Osteoblast (primary cell): ENCODE measurements around the gene RAB30. TPM values are rescaled to one million over a fixed set of nuclear protein-coding genes. Genes with fewer than 3 reads are reported as not detected.

Source experiments
- DNase-seq: peaks from one replicate; pipeline ENCODE4 v3.0.0; 2011; ENCODE audit warnings: low spot score, mixed read lengths; ENCODE audit not compliant: insufficient read length; ENCODE audit errors: missing footprints
- H2AFZ ChIP-seq: 2 replicates; pipeline ENCODE4 v1.6.0; 2011; ENCODE audit warnings: mild to moderate bottlenecking, low read length
- H3K27ac ChIP-seq: 2 replicates; pipeline ENCODE4 v1.5.1; 2011; ENCODE audit warnings: mild to moderate bottlenecking, low read depth, low read length, moderate library complexity
- H3K27me3 ChIP-seq: 2 replicates; pipeline ENCODE4 v1.6.0; 2012; ENCODE audit warnings: mild to moderate bottlenecking, control low read depth, inconsistent platforms, low read length, moderate library complexity; ENCODE audit not compliant: insufficient read depth
- H3K36me3 ChIP-seq: 2 replicates; pipeline ENCODE4 v1.5.1; 2011; ENCODE audit warnings: mild to moderate bottlenecking, low read length, control low read depth, moderate library complexity; ENCODE audit not compliant: insufficient read depth
- H3K4me1 ChIP-seq: 2 replicates; pipeline ENCODE4 v1.5.1; 2011; ENCODE audit warnings: mild to moderate bottlenecking, low read length, control low read depth, moderate library complexity; ENCODE audit not compliant: insufficient read depth
- H3K4me2 ChIP-seq: 2 replicates; pipeline ENCODE4 v1.6.0; 2011; ENCODE audit warnings: mild to moderate bottlenecking, low read length; ENCODE audit not compliant: insufficient read depth
- H3K4me3 ChIP-seq: fragments of 200-600 bp; sonication (generic); 3 replicates; pipeline ENCODE4 v1.5.1; 2012; ENCODE audit warnings: mild to moderate bottlenecking, low read length, inconsistent platforms; ENCODE audit not compliant: insufficient read depth
- H3K79me2 ChIP-seq: 2 replicates; pipeline ENCODE4 v1.6.0; 2012; ENCODE audit warnings: mild to moderate bottlenecking, low read length, control low read depth, inconsistent platforms; ENCODE audit not compliant: insufficient read depth
- H3K9me3 ChIP-seq: 2 replicates; pipeline ENCODE4 v1.5.1; 2011; ENCODE audit warnings: low read depth, low read length, control low read depth
- H4K20me1 ChIP-seq: 2 replicates; pipeline ENCODE4 v1.6.0; 2012; ENCODE audit warnings: mild to moderate bottlenecking, low read length, control low read depth; ENCODE audit not compliant: insufficient read depth
- CTCF ChIP-seq: IDR thresholded peaks from 2 replicates; pipeline ENCODE4 v1.5.1; 2011; ENCODE audit warnings: mild to moderate bottlenecking, low read depth, low read length, moderate library complexity; ENCODE audit errors: extremely low read depth
- total RNA-seq: library from RNA; depleted of rRNA; stranded (reverse); fragments of >200 nt; gene quantifications from 2 replicates; pipeline ENCODE4 v1.2.3, GENCODE V29; 2012

RAB30 gene, protein sequence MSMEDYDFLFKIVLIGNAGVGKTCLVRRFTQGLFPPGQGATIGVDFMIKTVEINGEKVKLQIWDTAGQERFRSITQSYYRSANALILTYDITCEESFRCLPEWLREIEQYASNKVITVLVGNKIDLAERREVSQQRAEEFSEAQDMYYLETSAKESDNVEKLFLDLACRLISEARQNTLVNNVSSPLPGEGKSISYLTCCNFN
- 21.0 and 27.4 TPM in 2 replicates for total RNA-seq

- Histone ChIP-seq H4K20me1 (peaks cover 17% of the 10 kb centered on the region), H3K4me2 (peak within 1 kb of the TSS; percentile 98), H3K79me2 (peaks cover 77% of the 10 kb centered on the region), H3K27me3 (no peaks in the 10 kb centered on the region), H2AFZ (peak within 1 kb of the TSS; percentile 97), H3K9me3 (no peaks in the 10 kb centered on the region), H3K36me3 (peaks cover 4% of the 10 kb centered on the region), H3K4me3 (peak within 1 kb of the TSS; percentile 92), H3K27ac (peak within 1 kb of the TSS; percentile 96), H3K4me1 (peaks cover 24% of the 10 kb centered on the region)
- TF ChIP-seq CTCF = no peak
- DNase-seq = peak; percentile 94
These were observed at the start of gene RAB30 for GRCh38 chr11:83071567-83072349. Gene RAB30 (minus strand): TSS chr11:83071897. CDS start chr11:82997316, 74,581 bp downstream.

- Histone ChIP-seq H2AFZ (no peak overlapping the region), H3K27ac (no peak overlapping the region), H3K36me3 (no peaks in the 10 kb centered on the region), H3K79me2 (no peaks in the 10 kb centered on the region), H3K4me3 (no peak overlapping the region), H3K9me3 (no peaks in the 10 kb centered on the region), H3K4me2 (no peak overlapping the region), H4K20me1 (no peaks in the 10 kb centered on the region), H3K27me3 (no peaks in the 10 kb centered on the region), H3K4me1 (no peaks in the 10 kb centered on the region)
- no peak for DNase-seq
- no peak for TF ChIP-seq CTCF
These were observed 48.6 kb upstream of the RAB30 start for GRCh38 chr11:83120327-83120726.

GRCh38 chr11:83119216-83119615 is 47.5 kb upstream of the RAB30 start:
- Histone ChIP-seq H3K4me1 (no peaks in the 10 kb centered on the region), H3K4me3 (no peak overlapping the region), H3K9me3 (no peaks in the 10 kb centered on the region), H3K27me3 (no peaks in the 10 kb centered on the region), H3K4me2 (no peak overlapping the region), H3K36me3 (no peaks in the 10 kb centered on the region), H4K20me1 (no peaks in the 10 kb centered on the region), H3K27ac (no peak overlapping the region), H3K79me2 (no peaks in the 10 kb centered on the region), H2AFZ (no peak overlapping the region)
- no peak for TF ChIP-seq CTCF
- no peak for DNase-seq

GRCh38 chr11:83118814-83119213 is 47.1 kb upstream of the RAB30 start:
- H4K20me1 ChIP-seq = no peaks in the 10 kb centered on the region
- H3K27me3 ChIP-seq = no peaks in the 10 kb centered on the region
- no peaks in the 10 kb centered on the region for H3K9me3 ChIP-seq
- peak overlapping the region; percentile 9 for H2AFZ ChIP-seq
- no peak overlapping the region for H3K4me2 ChIP-seq
- no peak for DNase-seq
- no peaks in the 10 kb centered on the region for H3K36me3 ChIP-seq
- TF ChIP-seq CTCF = no peak
- H3K79me2 ChIP-seq = no peaks in the 10 kb centered on the region
- no peak overlapping the region for H3K27ac ChIP-seq
- no peaks in the 10 kb centered on the region for H3K4me1 ChIP-seq
- no peak overlapping the region for H3K4me3 ChIP-seq
